ENCODE data around the gene ITGB7. TPM values are rescaled to one million over a fixed set of nuclear protein-coding genes. Genes with fewer than 3 reads are reported as not detected.
A peak's percentile ranks its signal among the peaks of the same experiment; 100 is the strongest.

Gene ITGB7
- total RNA-seq, 1 donor from 2014 or later = 0.34 TPM

DNA sequence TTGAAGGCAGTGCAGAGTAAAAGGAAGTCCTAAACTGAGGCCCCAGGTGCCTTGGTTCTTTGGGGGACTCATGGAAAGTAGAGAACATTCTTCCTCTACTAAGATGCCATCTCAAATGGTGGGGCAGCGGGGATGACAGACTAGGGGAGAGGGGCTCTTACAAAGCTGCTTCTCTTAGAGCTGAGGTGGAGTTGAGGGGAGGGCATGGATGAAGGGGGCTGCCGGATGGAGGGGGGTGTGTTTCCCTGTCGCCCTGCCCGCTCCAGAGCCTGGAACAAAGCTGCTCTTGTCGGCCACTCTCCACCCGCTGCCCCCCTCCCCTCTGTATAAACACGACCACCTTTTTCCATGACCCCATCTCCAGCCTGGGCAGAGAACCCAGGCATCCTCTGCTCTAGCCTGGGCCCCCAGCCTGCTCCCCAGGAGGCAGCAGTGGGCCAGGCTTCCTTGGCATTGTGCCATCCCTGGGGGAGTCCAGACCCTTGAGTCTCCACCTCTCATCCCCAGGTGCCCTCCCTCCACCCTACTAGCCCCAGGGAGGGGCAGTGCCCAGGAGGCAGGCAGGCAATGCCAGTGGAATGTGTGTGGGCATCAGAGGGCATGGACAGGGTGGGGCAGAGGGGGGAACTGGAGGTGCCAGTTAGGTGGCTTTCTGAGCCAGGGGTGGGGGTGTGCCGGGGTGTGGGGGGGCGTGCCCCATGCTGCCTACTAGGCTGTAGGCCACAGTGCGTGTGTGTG, 23.2 kb upstream of the ITGB7 start:
- DNase-seq = no peak

DNA sequence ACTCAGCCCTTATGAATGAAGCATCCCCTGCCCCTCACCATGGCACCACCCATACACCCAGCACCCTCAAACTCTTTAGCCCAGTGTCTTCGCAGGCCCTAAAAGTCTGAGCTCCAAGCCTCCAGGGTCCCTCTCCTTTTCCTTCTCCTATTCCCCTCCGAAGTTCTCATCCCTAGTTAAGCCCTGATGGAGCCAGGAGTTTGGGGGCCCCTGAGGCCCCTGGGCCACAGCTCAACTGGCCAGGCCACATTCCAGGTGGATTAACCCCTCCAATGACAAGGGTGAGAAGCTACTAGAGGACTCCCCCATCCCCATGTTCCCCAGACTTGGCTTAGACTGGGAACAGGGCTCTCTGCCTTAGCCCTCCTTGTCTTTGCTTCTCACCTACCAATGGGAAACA, 22.4 kb upstream of the ITGB7 start:
- no peak for DNase-seq

GRCh38 chr12:53227836-53228235, 20.8 kb upstream of the ITGB7 start:
- DNase-seq = no peak

- no peak for DNase-seq
Measured at GRCh38 chr12:53227341-53227740, 20.3 kb upstream of the ITGB7 start.

GRCh38 chr12:53226815-53227214, 19.8 kb upstream of the ITGB7 start:
- no peak for DNase-seq

DNA sequence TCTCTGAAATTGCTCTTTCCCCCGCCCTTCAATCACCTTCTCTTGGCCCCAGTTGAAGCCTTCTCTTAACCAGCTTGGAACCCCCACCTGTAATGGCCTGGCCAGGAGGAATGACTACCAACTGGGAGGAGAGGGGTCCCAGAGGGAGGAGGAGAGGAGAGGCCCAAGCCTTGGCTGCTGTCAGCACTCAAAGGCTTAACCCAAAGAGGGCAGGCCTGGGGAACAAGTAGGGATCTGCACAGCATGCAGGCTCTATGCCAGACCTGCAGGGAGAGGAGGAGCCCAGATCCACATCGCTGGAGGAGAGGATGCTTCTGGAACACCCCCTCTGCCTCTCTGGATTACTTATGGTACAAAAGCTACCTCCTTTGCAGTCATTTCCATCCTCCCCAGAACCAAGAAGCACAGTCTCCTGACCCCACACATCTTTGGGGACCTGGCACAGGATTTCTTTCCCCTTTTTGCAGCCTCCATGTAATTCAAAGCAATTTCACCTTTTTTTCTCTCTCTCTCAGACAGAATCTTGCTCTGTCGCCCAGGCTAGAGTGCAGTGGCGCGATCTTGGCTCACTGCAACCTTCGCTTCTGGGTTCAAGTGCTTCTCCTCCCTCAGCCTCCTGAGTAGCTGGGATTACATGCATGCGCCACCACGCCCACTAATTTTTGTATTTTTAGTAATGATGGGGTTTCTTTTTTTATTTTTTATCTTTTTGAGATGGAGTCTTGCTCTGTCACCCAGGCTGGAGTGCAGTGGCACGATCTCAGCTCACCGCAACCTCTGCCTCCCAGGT, 18.8 kb upstream of the ITGB7 start:
- DNase-seq = no peak

DNA sequence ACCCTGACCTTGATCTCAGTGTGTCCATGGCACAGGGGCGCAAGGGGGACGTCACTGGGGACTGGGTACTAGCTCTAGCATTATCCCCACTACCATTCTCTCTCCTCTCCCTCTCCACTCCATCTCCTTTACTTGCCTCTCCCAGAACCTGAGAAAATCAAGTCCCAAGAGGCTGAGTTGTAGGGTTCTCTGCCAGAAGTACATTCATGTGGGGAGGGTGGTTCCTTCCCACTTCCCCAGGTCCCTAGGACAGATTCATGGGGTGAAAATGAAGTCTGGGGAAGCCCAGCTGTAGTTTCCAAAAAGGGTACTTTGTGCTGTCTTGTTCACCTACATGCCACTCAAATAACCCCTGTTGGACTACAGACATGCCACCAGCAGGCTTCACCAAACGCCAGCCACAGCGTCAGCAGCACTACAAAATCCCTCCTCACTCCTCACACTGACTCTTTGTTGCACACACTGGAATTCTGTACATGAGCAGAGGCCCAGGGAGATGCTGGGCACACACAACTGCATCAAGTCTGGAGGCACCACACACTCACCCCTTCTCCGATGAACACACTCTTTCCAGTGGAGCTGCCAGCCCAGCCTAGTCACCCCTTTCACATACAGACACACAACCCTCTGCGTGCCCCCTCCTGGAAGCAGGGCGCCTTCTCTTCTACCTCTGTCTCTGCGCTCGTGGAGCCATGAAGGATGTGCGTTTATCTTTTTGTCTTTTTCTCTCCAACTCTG, 18.0 kb upstream of the ITGB7 start:
- no peak for DNase-seq

DNA sequence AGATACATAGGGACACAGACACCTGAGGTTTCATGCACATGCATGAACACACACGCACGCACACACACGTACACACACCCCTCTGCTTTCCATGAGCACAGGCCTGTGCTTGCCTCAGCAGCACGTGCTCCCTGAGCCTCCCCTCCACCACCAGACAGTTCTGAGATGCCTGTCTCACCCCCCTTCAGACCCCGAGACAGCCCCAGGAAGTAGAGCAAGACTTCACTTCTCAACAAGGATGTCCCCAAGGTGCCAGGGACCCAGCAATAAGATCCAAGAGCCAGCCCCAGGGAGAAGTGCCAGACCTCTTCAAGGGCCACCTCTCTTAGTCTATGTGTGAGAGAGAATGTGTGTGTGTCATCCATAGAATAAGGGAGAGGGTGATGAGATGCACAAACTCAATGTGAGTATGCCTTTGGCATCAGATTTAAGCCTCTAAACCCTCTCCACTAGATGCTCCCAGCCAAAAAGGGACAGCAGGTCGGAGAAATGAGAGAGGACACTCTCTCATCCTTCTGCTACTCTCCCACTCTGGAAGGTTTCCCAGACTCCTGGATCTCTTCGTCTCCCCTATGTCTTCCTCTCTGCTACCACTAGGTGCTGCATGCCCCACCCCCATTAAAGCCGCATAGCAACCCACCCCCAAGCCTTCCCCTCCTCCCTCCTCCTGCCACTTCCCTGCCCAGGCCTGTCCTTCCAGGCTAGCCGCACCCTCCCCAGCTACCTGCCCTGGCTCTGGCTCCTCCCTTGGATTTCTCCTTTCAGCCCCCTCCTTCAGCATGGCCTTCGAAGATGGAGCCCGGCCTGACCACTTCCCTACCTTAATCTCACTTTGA, 17.2 kb upstream of the ITGB7 start:
- no peak for DNase-seq

GRCh38 chr12:53223389-53224060, 16.5 kb upstream of the ITGB7 start:
- peak; percentile 65 for DNase-seq

GRCh38 chr12:53222806-53223261, 15.8 kb upstream of the ITGB7 start:
- DNase-seq = no peak

DNA sequence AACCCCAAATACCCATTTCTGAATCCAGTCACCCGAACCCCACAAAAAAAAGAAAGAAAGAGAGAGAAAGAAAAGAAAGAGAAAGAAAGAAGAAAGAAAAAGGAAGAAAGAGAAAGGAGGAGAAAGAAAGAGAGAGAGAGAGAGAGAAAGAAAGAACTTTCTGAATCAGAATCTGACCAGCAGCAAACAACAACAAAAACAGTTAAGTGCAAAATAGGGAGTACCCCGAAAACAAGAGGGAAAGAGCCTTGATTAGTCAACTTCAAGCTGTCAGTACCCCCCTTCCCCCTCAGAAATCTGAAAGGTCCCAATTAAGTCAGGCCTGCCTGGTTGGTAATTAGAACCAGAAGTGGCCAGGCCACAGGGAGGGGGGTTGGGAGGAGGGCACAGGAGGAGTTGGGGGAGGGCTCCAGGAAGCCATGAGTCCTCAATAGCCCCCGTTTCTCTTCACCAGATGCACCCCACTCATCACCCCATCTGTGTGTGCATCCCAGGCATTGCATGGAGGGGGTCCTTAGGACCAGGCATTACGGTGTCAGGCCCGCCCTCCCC, 15.2 kb upstream of the ITGB7 start:
- no peak for DNase-seq

GRCh38 chr12:53221203-53222080, 14.4 kb upstream of the ITGB7 start:
- DNase-seq = peak; percentile 66

DNA sequence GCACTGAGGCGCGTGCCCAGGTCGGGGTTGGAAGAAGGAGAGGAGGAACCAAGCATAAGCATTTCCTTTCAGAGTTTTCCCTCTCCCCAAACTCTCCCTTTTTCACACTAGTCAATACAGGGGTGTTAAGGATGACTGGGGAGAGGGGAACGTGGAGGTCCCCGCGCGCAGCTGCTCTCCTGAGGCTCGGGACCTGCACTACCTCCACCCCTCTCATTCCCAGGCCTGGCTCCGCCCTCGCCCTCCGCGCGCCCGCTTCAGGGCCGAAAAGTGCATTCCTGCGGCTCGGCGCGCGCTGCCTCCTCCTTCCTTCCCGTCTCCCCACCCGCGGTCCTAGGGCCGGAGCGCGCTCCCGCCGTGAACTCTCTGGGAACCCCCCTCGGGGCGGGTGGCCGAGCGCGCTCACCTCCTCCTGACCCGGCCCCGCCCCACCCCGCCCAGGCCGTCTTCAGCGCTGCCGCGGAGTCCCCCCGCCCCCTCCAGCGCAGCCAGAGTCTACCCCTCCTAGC, 13.7 kb upstream of the ITGB7 start:
- DNase-seq = peak; percentile 93

DNA sequence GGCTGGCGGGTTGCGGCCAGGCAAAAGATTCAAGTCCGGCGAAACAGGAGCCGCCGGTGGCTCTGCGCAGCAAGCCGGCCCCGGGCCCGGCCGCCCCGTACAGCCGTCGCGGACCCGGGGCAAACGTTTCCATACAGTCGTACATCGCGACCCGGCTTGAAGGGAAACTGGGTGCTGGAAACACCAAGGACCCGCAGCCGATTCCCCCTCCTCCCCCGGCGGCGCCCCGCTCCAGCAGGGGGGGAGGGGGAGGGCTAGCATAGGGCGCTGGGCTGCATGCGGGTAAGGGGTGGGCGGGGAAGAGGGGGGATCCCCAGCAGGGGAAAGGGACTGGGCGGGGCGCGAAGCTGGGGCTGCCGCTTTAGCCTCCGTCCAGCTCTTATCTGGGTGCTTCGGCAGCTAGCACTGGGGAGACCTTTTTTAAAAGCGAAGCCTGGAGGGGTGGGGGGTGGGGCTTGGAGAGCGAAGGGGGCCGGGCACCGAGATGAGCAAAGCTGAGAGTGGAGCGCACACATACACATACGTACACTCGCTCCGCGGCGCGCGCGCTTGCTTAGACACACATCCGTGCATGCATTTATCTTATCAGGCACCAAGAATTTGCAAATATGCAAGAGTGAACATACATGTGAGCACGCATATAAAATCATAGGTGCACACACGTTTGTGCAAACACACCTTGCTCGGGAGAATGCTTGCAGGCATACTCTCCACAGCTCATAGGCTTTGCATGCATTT, 13.1 kb upstream of the ITGB7 start:
- DNase-seq = peak; percentile 77

DNA sequence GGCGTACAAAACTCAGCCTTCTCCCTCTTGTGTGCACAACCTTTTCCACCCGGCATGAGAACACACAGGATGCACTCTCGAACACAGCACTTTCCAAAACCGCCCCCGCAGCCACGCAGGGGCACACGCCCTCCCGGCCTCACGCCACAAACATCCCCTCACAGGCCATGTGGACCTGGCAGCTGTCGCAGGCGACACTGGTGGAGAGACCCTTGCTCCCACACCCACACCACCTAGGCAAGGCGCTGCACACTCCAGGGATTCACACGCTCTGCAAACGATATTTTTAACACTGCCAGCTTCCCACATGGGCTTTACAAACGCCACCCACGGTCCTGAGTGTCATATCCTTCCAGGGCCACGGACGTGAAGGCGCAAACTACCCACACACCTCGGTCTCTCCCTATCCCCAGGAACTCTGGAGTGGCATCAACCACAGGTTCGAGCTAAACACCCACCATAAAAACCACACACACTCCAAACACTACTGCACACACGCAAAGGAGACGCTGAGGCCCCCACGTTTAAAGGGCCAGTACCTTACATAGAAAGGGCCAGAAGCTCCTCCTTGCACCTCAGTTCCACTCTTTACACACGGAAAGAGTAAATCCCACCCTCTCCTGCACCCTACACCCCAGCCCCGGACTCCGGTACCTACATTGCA, 12.4 kb upstream of the ITGB7 start:
- peak; percentile 51 for DNase-seq

GRCh38 chr12:53218551-53219291, 11.7 kb upstream of the ITGB7 start:
- DNase-seq = no peak

GRCh38 chr12:53217931-53218307, 10.9 kb upstream of the ITGB7 start:
- no peak for DNase-seq

Data from dermis blood vessel endothelial cell (primary cell).